ENCODE measurements around the gene MDFI. TPM values are rescaled to one million over a fixed set of nuclear protein-coding genes. Genes with fewer than 3 reads are reported as not detected.

MDFI gene
- total RNA-seq, 1 experiment from 2014 or later, result 59.1 TPM

DNA sequence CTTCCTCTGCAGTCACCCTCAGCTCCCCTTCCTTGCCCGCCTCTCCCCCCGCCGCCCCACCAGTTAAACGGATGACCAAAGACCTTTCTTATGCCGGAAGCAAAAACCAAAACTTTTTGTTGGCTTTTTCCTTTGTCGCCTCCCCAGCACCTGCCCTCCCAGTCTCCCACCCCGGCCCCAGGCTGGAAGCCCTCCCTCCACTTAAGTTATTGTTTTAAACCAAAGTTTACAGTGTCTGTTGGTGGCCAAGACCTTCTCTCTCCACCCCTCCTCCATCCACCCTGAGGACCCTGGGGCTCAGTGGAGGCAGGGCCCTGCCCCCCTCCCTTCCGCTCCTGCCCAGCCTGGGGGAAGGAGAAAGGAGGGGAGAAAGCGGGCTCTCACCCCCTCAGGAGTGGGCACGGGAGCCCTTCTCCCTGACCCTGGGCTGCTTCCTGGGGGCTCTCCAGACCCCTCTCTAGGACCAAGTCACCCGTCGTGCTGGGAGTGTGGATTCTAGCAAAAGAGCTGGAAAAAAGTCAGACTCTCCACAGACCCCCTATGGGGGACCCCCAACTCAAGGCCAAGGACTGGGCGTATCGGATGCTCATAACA is 38.3 kb upstream of the MDFI start:
- ChIA-PET CTCF (interaction anchor here (0.5 to 0.9 kb wide), 3 partner anchors 26 to 85 kb away, joined by 3 to 7 read pairs (median 4); no protein-coding TSS in a partner anchor), POLR2A (interaction anchor here (1.2 kb wide), 1 partner anchor 87 kb away, joined by 3 read pairs; no protein-coding TSS in a partner anchor)
- no peaks in the 10 kb centered on the region for H3K9me3 Mint-ChIP-seq (ENCODE audit: unreplicated experiment)
- TF ChIP-seq, protein P1, sequence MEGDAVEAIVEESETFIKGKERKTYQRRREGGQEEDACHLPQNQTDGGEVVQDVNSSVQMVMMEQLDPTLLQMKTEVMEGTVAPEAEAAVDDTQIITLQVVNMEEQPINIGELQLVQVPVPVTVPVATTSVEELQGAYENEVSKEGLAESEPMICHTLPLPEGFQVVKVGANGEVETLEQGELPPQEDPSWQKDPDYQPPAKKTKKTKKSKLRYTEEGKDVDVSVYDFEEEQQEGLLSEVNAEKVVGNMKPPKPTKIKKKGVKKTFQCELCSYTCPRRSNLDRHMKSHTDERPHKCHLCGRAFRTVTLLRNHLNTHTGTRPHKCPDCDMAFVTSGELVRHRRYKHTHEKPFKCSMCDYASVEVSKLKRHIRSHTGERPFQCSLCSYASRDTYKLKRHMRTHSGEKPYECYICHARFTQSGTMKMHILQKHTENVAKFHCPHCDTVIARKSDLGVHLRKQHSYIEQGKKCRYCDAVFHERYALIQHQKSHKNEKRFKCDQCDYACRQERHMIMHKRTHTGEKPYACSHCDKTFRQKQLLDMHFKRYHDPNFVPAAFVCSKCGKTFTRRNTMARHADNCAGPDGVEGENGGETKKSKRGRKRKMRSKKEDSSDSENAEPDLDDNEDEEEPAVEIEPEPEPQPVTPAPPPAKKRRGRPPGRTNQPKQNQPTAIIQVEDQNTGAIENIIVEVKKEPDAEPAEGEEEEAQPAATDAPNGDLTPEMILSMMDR (IDR thresholded peaks at IDR 0.05; ENCODE audit: unreplicated experiment), result no peak
- no peak overlapping the region for H3K27ac Mint-ChIP-seq (ENCODE audit: low read depth, unreplicated experiment)
- DNase-seq (ENCODE audit: unreplicated experiment), result no peak
- no peak overlapping the region for H3K4me3 Mint-ChIP-seq (ENCODE audit: unreplicated experiment)
- peaks cover 13% of the 10 kb centered on the region for H3K36me3 Mint-ChIP-seq (ENCODE audit: insufficient read depth, unreplicated experiment)
- no peaks in the 10 kb centered on the region for H3K27me3 Mint-ChIP-seq (ENCODE audit: insufficient read depth, unreplicated experiment)
- intact Hi-C loops (cut with micrococcal nuclease), result no loop called here
- peaks cover 5% of the 10 kb centered on the region for H3K4me1 Mint-ChIP-seq (ENCODE audit: insufficient read depth, unreplicated experiment)
- BruUV-seq (replicated peaks), result TSS peak; percentile 33

DNA sequence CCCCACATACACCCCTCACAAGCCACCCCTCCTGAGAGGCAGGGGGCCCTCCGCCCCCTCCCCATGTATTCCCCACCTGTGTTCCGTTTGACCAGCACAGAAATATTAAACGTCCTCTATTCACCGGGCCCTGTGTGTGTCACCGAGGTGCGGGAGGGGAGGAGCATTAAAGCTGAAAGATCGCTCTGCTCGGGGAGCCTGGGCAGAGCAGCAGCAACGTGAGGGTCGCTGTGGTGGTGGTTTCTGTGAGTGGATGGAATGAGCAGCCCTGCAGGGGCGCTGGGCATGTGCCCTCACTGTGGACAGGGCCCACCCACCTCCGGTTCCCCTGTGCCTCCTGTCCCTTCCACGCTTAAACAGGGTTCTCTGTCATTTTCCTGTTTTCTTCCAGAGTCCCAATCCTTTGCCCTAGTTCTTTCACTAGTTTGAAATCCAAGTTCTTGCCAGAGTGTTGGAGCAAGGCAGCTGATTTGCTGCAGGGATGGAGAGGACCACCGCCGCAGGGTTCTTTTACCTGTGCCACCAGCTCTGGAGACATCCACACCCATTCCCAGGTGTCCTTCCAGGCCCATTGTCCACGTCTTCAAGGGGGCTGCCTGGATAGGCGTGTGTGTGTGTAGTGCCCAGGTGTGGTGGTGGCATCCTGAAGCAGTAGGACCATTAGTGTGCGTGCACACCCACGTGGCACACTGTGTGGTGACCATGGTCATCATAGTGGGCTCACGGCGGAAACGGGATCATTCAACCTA is 37.6 kb upstream of the MDFI start:
- Mint-ChIP-seq H3K36me3 (ENCODE audit: insufficient read depth, unreplicated experiment) (peaks cover 13% of the 10 kb centered on the region), H3K4me1 (ENCODE audit: insufficient read depth, unreplicated experiment) (peaks cover 5% of the 10 kb centered on the region), H3K27ac (ENCODE audit: low read depth, unreplicated experiment) (no peak overlapping the region), H3K27me3 (ENCODE audit: insufficient read depth, unreplicated experiment) (no peaks in the 10 kb centered on the region), H3K9me3 (ENCODE audit: unreplicated experiment) (no peaks in the 10 kb centered on the region), H3K4me3 (ENCODE audit: unreplicated experiment) (no peak overlapping the region)
- POLR2A ChIA-PET, result interaction anchor here (1.2 kb wide), 1 partner anchor 86 kb away, joined by 3 read pairs; no protein-coding TSS in a partner anchor
- CTCF ChIA-PET, result interaction anchor here (0.9 to 7.3 kb wide), 4 partner anchors 25 to 232 kb away, joined by 4 to 137 read pairs (median 8); no protein-coding TSS in a partner anchor
- no TSS peak for BruUV-seq (replicated peaks)
- DNase-seq (ENCODE audit: unreplicated experiment), result no peak
- intact Hi-C loops (cut with micrococcal nuclease), result loop anchor here (1.0 kb wide), 1 partner anchor 233 kb away; no protein-coding TSS in a partner anchor
- TF ChIP-seq, protein P1 (IDR thresholded peaks at IDR 0.05; ENCODE audit: unreplicated experiment), result no peak

DNA sequence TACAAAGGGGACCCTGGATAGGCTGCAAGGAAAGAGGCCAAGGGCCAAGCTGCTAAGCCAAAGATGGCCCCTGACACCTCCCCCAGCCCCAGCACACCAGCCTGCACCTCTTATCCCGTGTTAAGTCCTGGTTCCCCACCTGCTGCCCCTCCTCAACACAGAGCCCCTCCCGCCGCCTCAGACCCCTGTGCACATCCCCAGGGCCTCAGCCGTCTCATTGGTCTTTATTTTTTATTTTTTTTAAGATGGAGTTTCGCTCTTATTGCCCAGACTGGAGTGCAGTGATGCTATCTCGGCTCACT is 37.1 kb upstream of the MDFI start:
- CTCF ChIA-PET, result interaction anchor here (0.7 to 7.3 kb wide), 9 partner anchors 25 to 233 kb away, joined by 3 to 137 read pairs (median 7); no protein-coding TSS in a partner anchor
- TF ChIP-seq, protein P1 (IDR thresholded peaks at IDR 0.05; ENCODE audit: unreplicated experiment), result no peak
- Mint-ChIP-seq H3K9me3 (ENCODE audit: unreplicated experiment) (no peaks in the 10 kb centered on the region), H3K27ac (ENCODE audit: low read depth, unreplicated experiment) (no peak overlapping the region), H3K4me3 (ENCODE audit: unreplicated experiment) (no peak overlapping the region), H3K36me3 (ENCODE audit: insufficient read depth, unreplicated experiment) (peaks cover 10% of the 10 kb centered on the region), H3K27me3 (ENCODE audit: insufficient read depth, unreplicated experiment) (no peaks in the 10 kb centered on the region), H3K4me1 (ENCODE audit: insufficient read depth, unreplicated experiment) (peaks cover 5% of the 10 kb centered on the region)
- intact Hi-C loops (cut with micrococcal nuclease), result loop anchor here (1.0 kb wide), 1 partner anchor 234 kb away; no protein-coding TSS in a partner anchor
- POLR2A ChIA-PET, result interaction anchor here (1.2 to 2.5 kb wide), 2 partner anchors 79 to 85 kb away, joined by 3 to 14 read pairs; no protein-coding TSS in a partner anchor
- no TSS peak for BruUV-seq (replicated peaks)
- no peak for DNase-seq (ENCODE audit: unreplicated experiment)

DNA sequence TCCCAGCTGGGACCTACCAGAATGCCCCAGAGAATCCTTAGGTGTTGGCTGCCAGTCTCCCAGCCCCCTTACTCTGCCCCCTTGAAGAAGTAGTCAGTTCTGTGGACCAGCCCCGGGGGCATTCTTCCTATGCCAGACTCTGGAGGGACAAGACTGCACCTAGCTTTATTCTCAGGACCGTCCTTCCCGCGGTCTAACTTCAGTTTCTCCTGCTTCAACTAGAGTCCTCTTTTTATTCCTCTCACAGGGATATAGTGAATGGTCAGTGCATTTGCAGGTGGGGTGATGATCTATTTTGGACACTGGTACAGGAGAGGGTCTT is 35.9 kb upstream of the MDFI start:
- H3K4me1 Mint-ChIP-seq (ENCODE audit: insufficient read depth, unreplicated experiment), result peaks cover 5% of the 10 kb centered on the region
- POLR2A ChIA-PET, result interaction anchor here (0.6 to 2.5 kb wide), 4 partner anchors 35 to 234 kb away, joined by 3 to 14 read pairs (median 5); no protein-coding TSS in a partner anchor
- no peaks in the 10 kb centered on the region for H3K9me3 Mint-ChIP-seq (ENCODE audit: unreplicated experiment)
- H3K27me3 Mint-ChIP-seq (ENCODE audit: insufficient read depth, unreplicated experiment), result no peaks in the 10 kb centered on the region
- intact Hi-C loops (cut with micrococcal nuclease), result no loop called here
- H3K4me3 Mint-ChIP-seq (ENCODE audit: unreplicated experiment), result no peak overlapping the region
- CTCF ChIA-PET, result interaction anchor here (0.6 to 7.3 kb wide), 51 partner anchors 8 to 390 kb away, joined by 3 to 137 read pairs (median 4); no protein-coding TSS in a partner anchor
- no TSS peak for BruUV-seq (replicated peaks)
- H3K27ac Mint-ChIP-seq (ENCODE audit: low read depth, unreplicated experiment), result no peak overlapping the region
- DNase-seq (ENCODE audit: unreplicated experiment), result no peak
- H3K36me3 Mint-ChIP-seq (ENCODE audit: insufficient read depth, unreplicated experiment), result no peaks in the 10 kb centered on the region
- TF ChIP-seq, protein P1 (IDR thresholded peaks at IDR 0.05; ENCODE audit: unreplicated experiment), result no peak
